Activated CD8-positive, alpha-beta T cell treated with anti-CD3 and anti-CD28 coated beads for 36 hours (primary cell): ENCODE data around the gene BHLHE23. TPM values are rescaled to one million over a fixed set of nuclear protein-coding genes. Genes with fewer than 3 reads are reported as not detected.

Experiments used
- ATAC-seq: fragments of 200-7000 bp; cut with Tn5 transposase; one replicate; pipeline ENCODE4 v1.10.0; 2021; ENCODE audit warnings: mild to moderate bottlenecking, moderate library complexity
- CTCF ChIA-PET: fragments of 350-600 bp; sonication (Branson Sonifier 250); formaldehyde crosslinking; loops from one replicate; lab custom pipeline; 2021; ENCODE audit warnings: antibody characterized with exemption; lab: Charles Lee
- POLR2A ChIA-PET: fragments of 350-600 bp; sonication (Branson Sonifier 250); formaldehyde crosslinking; loops from one replicate; lab custom pipeline; 2021; ENCODE audit warnings: antibody characterized with exemption; lab: Charles Lee
- DNase-seq: peaks from one replicate; pipeline ENCODE4 v3.0.0-alpha.2; 2020
- H3K27ac Mint-ChIP-seq: one replicate; pipeline ENCODE4 v1.8.0; 2021; ENCODE audit warnings: mild to moderate bottlenecking, mixed read lengths
- H3K27me3 Mint-ChIP-seq: one replicate; pipeline ENCODE4 v1.8.0; 2021; ENCODE audit warnings: mixed read lengths
- H3K36me3 Mint-ChIP-seq: one replicate; pipeline ENCODE4 v1.8.0; 2021; ENCODE audit warnings: low read depth, mixed read lengths
- H3K4me1 Mint-ChIP-seq: one replicate; pipeline ENCODE4 v1.8.0; 2021; ENCODE audit warnings: low read depth, mixed read lengths
- H3K4me3 Mint-ChIP-seq: one replicate; pipeline ENCODE4 v1.8.0; 2021; ENCODE audit warnings: mild to moderate bottlenecking, moderate library complexity, mixed read lengths
- H3K9me3 Mint-ChIP-seq: one replicate; pipeline ENCODE4 v1.8.0; 2021; ENCODE audit warnings: mixed read lengths
- intact Hi-C: fragments of 100-400 bp; cut with micrococcal nuclease; formaldehyde crosslinking; loops from one replicate; pipeline ENCODE4 v1.10.0; 2022
- total RNA-seq, 2 experiments: library from RNA; stranded (reverse); gene quantifications; one replicate each; pipeline ENCODE4 v1.2.3, GENCODE V29; 2021
- TF ChIP-seq, protein P1 (sequence below): fragments of 200-600 bp; IDR thresholded peaks from one replicate; pipeline ENCODE4 v1.8.0; 2022; ENCODE audit warnings: antibody characterized with exemption, mild to moderate bottlenecking

The BHLHE23 gene
- total RNA-seq, 2 experiments from 2014 or later: not detected

DNA sequence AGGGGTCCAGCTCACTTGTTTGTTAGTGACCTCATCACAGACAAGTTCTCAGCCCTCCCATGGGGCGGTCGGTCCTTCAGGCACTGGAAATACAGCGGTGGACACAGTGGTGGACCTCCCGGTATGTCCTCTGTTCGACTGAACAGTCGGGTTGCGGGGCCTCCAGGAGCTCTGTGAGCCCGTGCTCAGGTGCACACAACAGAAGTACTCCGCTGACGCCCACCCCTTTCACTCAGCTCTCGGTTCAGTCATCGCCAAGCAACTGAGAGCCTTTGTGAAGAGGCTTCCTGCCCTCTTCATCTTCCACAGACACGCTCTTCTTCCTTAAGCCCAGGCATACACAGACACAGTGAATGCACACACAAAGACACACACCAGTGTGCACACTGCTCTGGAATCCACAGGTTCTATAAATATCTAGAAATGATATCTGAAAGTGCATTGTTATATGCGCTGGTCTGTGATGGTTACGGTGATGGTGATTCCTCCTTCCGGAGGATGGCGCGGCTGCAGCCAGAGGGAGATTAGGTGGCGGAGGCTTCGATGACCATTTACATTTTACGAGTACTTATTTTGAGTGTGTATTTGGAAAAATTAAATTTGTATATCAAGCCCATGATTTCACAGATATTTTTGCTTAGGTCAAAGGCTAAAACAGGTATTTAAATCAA is 46.8 kb upstream of the BHLHE23 start:
- DNase-seq (peak; percentile 21), ATAC-seq (no peak)
- no peak overlapping the region for H3K27ac Mint-ChIP-seq
- no peaks in the 10 kb centered on the region for H3K27me3 Mint-ChIP-seq
- ChIA-PET CTCF (no interaction called here), POLR2A (no interaction called here)
- no peaks in the 10 kb centered on the region for H3K9me3 Mint-ChIP-seq
- H3K4me3 Mint-ChIP-seq: no peak overlapping the region
- H3K36me3 Mint-ChIP-seq: no peaks in the 10 kb centered on the region
- TF ChIP-seq, protein P1, sequence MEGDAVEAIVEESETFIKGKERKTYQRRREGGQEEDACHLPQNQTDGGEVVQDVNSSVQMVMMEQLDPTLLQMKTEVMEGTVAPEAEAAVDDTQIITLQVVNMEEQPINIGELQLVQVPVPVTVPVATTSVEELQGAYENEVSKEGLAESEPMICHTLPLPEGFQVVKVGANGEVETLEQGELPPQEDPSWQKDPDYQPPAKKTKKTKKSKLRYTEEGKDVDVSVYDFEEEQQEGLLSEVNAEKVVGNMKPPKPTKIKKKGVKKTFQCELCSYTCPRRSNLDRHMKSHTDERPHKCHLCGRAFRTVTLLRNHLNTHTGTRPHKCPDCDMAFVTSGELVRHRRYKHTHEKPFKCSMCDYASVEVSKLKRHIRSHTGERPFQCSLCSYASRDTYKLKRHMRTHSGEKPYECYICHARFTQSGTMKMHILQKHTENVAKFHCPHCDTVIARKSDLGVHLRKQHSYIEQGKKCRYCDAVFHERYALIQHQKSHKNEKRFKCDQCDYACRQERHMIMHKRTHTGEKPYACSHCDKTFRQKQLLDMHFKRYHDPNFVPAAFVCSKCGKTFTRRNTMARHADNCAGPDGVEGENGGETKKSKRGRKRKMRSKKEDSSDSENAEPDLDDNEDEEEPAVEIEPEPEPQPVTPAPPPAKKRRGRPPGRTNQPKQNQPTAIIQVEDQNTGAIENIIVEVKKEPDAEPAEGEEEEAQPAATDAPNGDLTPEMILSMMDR: no peak
- intact Hi-C loops: no loop called here
- H3K4me1 Mint-ChIP-seq: no peaks in the 10 kb centered on the region

DNA sequence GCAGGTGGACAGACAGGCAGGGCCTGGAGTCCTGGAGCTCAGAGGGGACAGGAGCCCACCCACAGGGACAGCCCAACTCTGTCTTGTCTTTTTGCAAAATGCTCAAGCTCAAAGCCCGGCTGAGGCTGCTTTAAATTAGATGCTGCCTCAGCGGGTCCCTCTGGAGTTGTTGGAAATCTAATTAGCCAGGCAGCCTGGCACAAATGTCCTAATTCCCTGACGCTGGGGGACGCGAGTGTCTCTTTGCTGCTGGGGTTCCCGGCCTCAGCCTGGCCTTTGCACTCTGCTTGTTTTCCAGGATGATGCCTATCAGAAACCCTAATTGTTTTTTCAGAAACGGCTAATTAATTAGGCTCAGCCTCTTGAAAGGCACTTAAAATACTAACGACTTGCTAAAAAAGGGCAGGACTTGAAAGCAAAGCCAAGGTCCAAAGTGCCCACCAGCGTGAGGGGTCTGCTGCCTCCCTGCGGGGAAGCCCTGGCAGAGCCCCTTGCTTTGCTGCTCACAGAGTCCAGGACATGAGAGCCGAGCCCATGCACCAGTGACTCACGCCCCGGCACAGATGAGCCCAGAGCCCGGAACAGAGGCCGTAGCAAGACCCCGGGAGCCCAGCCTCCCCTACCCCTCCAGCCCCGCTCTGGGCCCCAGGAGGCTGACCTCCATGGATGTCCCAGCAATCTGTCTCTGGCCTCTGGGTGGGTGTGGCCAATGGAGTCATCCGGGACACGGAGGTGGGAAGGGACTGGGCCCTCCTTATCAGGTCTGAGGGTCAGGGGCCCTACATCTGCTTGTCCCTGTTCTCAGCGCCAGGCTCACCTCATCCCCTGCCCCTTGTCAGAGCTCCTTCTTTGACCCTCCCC is 46.0 kb upstream of the BHLHE23 start:
- ATAC-seq: no peak
- no peaks in the 10 kb centered on the region for H3K27me3 Mint-ChIP-seq
- CTCF ChIA-PET: no interaction called here

DNA sequence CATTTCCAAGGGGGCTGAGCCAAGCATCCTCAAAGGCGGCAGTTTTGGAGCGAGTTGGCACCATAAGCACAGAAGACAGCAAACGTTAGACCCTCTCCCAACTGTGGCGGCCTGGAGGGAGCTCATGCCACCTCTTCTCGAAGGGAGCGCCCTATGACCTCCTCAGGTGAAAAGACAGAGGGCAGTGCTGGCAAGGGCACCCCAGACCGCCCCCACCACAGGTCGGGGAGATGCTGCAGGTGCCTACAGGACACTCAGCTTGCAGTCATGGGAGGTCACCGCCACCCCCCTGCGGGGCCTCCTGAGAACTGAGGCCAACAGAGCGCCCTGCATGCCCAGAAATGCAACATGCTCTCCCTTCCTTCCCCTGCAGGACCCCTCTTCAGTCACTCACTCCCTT is 45.1 kb upstream of the BHLHE23 start:
- CTCF ChIA-PET: no interaction called here
- ATAC-seq (no peak), DNase-seq (no peak)

More for the DNA sequence above, 46.0 kb upstream of the BHLHE23 start:
- no peaks in the 10 kb centered on the region for H3K9me3 Mint-ChIP-seq
- H3K27ac Mint-ChIP-seq: no peak overlapping the region
- no peak for DNase-seq
- POLR2A ChIA-PET: no interaction called here
- H3K4me3 Mint-ChIP-seq: no peak overlapping the region
- H3K36me3 Mint-ChIP-seq: no peaks in the 10 kb centered on the region
- intact Hi-C loops: no loop called here
- TF ChIP-seq, protein P1: no peak
- no peaks in the 10 kb centered on the region for H3K4me1 Mint-ChIP-seq

DNA sequence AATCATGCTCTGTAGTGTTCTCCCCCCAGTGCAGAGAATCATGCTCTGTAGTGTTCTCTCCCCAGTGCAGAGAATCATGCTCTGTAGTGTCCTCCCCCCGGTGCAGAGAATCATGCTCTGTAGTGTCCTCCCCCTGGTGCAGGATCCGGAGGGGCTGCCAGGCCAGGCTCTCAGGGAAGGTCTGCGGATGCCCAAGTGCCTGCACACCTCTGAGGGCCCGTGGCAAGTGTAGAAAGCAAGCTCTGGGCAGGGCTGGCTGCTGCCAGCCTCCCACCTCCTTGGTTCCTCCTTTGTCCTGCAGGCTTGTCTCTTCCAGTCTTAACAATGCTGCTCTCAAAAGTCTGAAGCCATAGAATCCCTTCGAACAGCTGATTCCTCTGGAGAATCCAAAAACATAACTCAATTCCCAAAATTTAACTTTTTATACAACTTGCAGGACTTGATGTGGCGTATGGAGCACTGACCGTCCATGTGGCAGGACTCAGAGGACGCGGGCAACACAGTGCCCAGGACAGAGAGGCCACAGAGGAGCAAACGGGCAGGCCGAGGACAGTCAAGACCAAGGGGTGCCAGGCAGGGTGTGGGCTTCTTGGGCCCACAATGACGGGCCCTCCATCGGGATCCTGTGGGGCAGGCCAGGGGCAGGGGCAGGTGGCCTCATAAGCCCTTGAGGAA is 44.6 kb upstream of the BHLHE23 start:
- CTCF ChIA-PET: no interaction called here
- ATAC-seq (no peak), DNase-seq (no peak)
- no peak overlapping the region for H3K27ac Mint-ChIP-seq
- TF ChIP-seq, protein P1: no peak
- H3K4me1 Mint-ChIP-seq: no peaks in the 10 kb centered on the region
- no peaks in the 10 kb centered on the region for H3K36me3 Mint-ChIP-seq
- H3K27me3 Mint-ChIP-seq: no peaks in the 10 kb centered on the region
- POLR2A ChIA-PET: no interaction called here
- intact Hi-C loops: no loop called here
- H3K9me3 Mint-ChIP-seq: no peaks in the 10 kb centered on the region
- H3K4me3 Mint-ChIP-seq: no peak overlapping the region

More for the DNA sequence above, 45.1 kb upstream of the BHLHE23 start:
- no peaks in the 10 kb centered on the region for H3K4me1 Mint-ChIP-seq
- POLR2A ChIA-PET: no interaction called here
- H3K27ac Mint-ChIP-seq: no peak overlapping the region
- TF ChIP-seq, protein P1: no peak
- no peaks in the 10 kb centered on the region for H3K27me3 Mint-ChIP-seq
- intact Hi-C loops: no loop called here
- no peak overlapping the region for H3K4me3 Mint-ChIP-seq
- no peaks in the 10 kb centered on the region for H3K9me3 Mint-ChIP-seq
- no peaks in the 10 kb centered on the region for H3K36me3 Mint-ChIP-seq
